Muscle layer of duodenum (tissue), 2 donors: ENCODE data around the gene CRISP1.
"Not testable (repeated sequence)": the region's sequence is repeated elsewhere in the genome, so short reads cannot be mapped to it uniquely, and the experiment has no call there.

Experiments
- H3K27ac ChIP-seq: one replicate; pipeline ENCODE4 v1.7.0; 2013; ENCODE audit warnings: mild to moderate bottlenecking, low read length
- H3K27me3 ChIP-seq: one replicate; pipeline ENCODE4 v1.7.0; 2013; ENCODE audit warnings: low read depth, mild to moderate bottlenecking, control low read depth, low read length
- H3K36me3 ChIP-seq, 2 donors: one replicate each; pipeline ENCODE4 v1.7.0; 2013; ENCODE audit warnings: low read length in 2 of 2, control low read depth in 1 of 2, mild to moderate bottlenecking in 1 of 2; ENCODE audit not compliant: insufficient read depth in 2 of 2, control insufficient read depth in 1 of 2
- H3K4me1 ChIP-seq, 2 donors: one replicate each; pipeline ENCODE4 v1.7.0; 2013; ENCODE audit warnings: low read length in 2 of 2, mild to moderate bottlenecking in 2 of 2, control low read depth in 1 of 2, moderate library complexity in 1 of 2; ENCODE audit not compliant: insufficient read depth in 2 of 2, control insufficient read depth in 1 of 2
- H3K4me3 ChIP-seq, 2 donors: one replicate each; pipeline ENCODE4 v1.7.0; 2013; ENCODE audit warnings: low read length in 2 of 2, low read depth in 1 of 2, mild to moderate bottlenecking in 1 of 2
- H3K9me3 ChIP-seq, 2 donors: one replicate each; pipeline ENCODE4 v1.7.0; 2013; ENCODE audit warnings: low read length in 2 of 2, control low read depth in 1 of 2, mild to moderate bottlenecking in 1 of 2; ENCODE audit not compliant: control insufficient read depth in 1 of 2
- donor health status: healthy.

The CRISP1 gene

GRCh38 chr6:49866485-49866943 lies at the start of gene CRISP1:
Gene CRISP1, minus strand, starts transcription at chr6:49866535. Its CDS starts 9,135 bp downstream, at chr6:49857400.
- Histone ChIP-seq H3K4me1 (no peaks in the 10 kb centered on the region), H3K27ac (no peak within 1 kb of the TSS), H3K9me3 (no peaks in the 10 kb centered on the region), H3K27me3 (no peaks in the 10 kb centered on the region), H3K36me3 (no peaks in the 10 kb centered on the region), H3K4me3 (no peak within 1 kb of the TSS)

GRCh38 chr6:49915035-49915434 lies 48.7 kb upstream of the CRISP1 start:
- no peaks in the 10 kb centered on the region for H3K27me3 ChIP-seq
- no peaks in the 10 kb centered on the region for H3K9me3 ChIP-seq
- no peaks in the 10 kb centered on the region for H3K36me3 ChIP-seq
- no peak overlapping the region for H3K4me3 ChIP-seq
- H3K27ac ChIP-seq, result no peak overlapping the region
- peaks cover 0 to 7% of the 10 kb centered on the region in 2 donors for H3K4me1 ChIP-seq

- Histone ChIP-seq H3K4me3 (no peak overlapping the region), H3K4me1 (peaks cover 0 to 7% of the 10 kb centered on the region in 2 donors), H3K27ac (no peak overlapping the region), H3K9me3 (no peaks in the 10 kb centered on the region), H3K27me3 (no peaks in the 10 kb centered on the region), H3K36me3 (no peaks in the 10 kb centered on the region)
Observed at GRCh38 chr6:49913636-49914375, 47.5 kb upstream of the CRISP1 start.

- Histone ChIP-seq H3K27ac (no peak overlapping the region), H3K9me3 (no peaks in the 10 kb centered on the region), H3K27me3 (no peaks in the 10 kb centered on the region), H3K4me1 (peaks cover 0 to 7% of the 10 kb centered on the region in 2 donors), H3K4me3 (no peak overlapping the region), H3K36me3 (no peaks in the 10 kb centered on the region)
Observed at GRCh38 chr6:49912196-49912595, 45.9 kb upstream of the CRISP1 start.

- Histone ChIP-seq H3K9me3 (no peaks in the 10 kb centered on the region), H3K4me1 (peaks cover 0 to 7% of the 10 kb centered on the region in 2 donors), H3K27ac (no peak overlapping the region), H3K27me3 (no peaks in the 10 kb centered on the region), H3K4me3 (no peak overlapping the region), H3K36me3 (no peaks in the 10 kb centered on the region)
Observed at GRCh38 chr6:49911252-49911651, 44.9 kb upstream of the CRISP1 start.

- Histone ChIP-seq H3K27ac (no peak overlapping the region), H3K4me3 (no peak overlapping the region), H3K9me3 (no peaks in the 10 kb centered on the region), H3K4me1 (no peaks in the 10 kb centered on the region), H3K36me3 (no peaks in the 10 kb centered on the region), H3K27me3 (no peaks in the 10 kb centered on the region)
Observed at GRCh38 chr6:49909563-49909962, 43.2 kb upstream of the CRISP1 start.

GRCh38 chr6:49906526-49906925 lies 40.2 kb upstream of the CRISP1 start:
- no peaks in the 10 kb centered on the region for H3K9me3 ChIP-seq

GRCh38 chr6:49905296-49905695 lies 39.0 kb upstream of the CRISP1 start:
- Histone ChIP-seq H3K27ac (no peak overlapping the region), H3K4me1 (no peaks in the 10 kb centered on the region), H3K4me3 (no peak overlapping the region), H3K27me3 (no peaks in the 10 kb centered on the region), H3K36me3 (no peaks in the 10 kb centered on the region), H3K9me3 (no peaks in the 10 kb centered on the region)

More at GRCh38 chr6:49906526-49906925, 40.2 kb upstream of the CRISP1 start:
- Histone ChIP-seq H3K27ac (no peak overlapping the region), H3K36me3 (no peaks in the 10 kb centered on the region), H3K27me3 (no peaks in the 10 kb centered on the region), H3K4me1 (no peaks in the 10 kb centered on the region), H3K4me3 (no peak overlapping the region)

- Histone ChIP-seq H3K9me3 (no peaks in the 10 kb centered on the region), H3K4me3 (no peak overlapping the region), H3K27me3 (no peaks in the 10 kb centered on the region), H3K4me1 (no peaks in the 10 kb centered on the region), H3K36me3 (no peaks in the 10 kb centered on the region), H3K27ac (no peak overlapping the region)
Observed at GRCh38 chr6:49902856-49903255, 36.5 kb upstream of the CRISP1 start.

GRCh38 chr6:49898904-49899566 lies 32.7 kb upstream of the CRISP1 start:
- no peak overlapping the region for H3K4me3 ChIP-seq
- no peak overlapping the region for H3K27ac ChIP-seq
- no peaks in the 10 kb centered on the region for H3K4me1 ChIP-seq
- H3K9me3 ChIP-seq, result no peaks in the 10 kb centered on the region
- no peaks in the 10 kb centered on the region for H3K27me3 ChIP-seq
- no peaks in the 10 kb centered on the region for H3K36me3 ChIP-seq

- not testable (repeated sequence) for H3K9me3 ChIP-seq, H3K4me3 ChIP-seq, H3K36me3 ChIP-seq, H3K27me3 ChIP-seq, H3K27ac ChIP-seq, H3K4me1 ChIP-seq
Observed at GRCh38 chr6:49895553-49895952, 29.2 kb upstream of the CRISP1 start.
